H1 (cell line): ENCODE measurements around the gene KIAA1671. TPM values are rescaled to one million over a fixed set of nuclear protein-coding genes. Genes with fewer than 3 reads are reported as not detected.
A peak's percentile ranks its signal among the peaks of the same experiment; 100 is the strongest.

Source experiments
- CTCF ChIA-PET: fragments of 300-600 bp; sonication (Branson Sonifier 250); formaldehyde crosslinking; loops from one replicate; lab custom pipeline; 2021; ENCODE audit not compliant: partially characterized antibody; lab: Charles Lee
- POLR2A ChIA-PET: fragments of 300-600 bp; sonication (Branson Sonifier 250); formaldehyde crosslinking; loops from one replicate; lab custom pipeline; 2021; ENCODE audit warnings: inconsistent platforms; ENCODE audit not compliant: partially characterized antibody; lab: Charles Lee
- DNase-seq, 2 experiments: peaks; one replicate each; pipeline versions ENCODE4 v3.0.0 to v3.0.0-alpha.2; 2010 to 2022; ENCODE audit warnings: low spot score in 2 of 2, low read depth in 1 of 2, mixed read lengths in 1 of 2
- FAIRE-seq: peaks from 2 replicates; lab custom pipeline; 2011; peaks lifted over from hg19 to GRCh38; lab: Jason Lieb, UNC
- H2AFZ ChIP-seq: 2 replicates; pipeline ENCODE4 v1.8.1; 2012; ENCODE audit warnings: low read length, inconsistent platforms
- H2AK5ac ChIP-seq: 2 replicates; pipeline ENCODE4 v1.6.1; 2013; ENCODE audit warnings: low read depth, low read length
- H2BK120ac ChIP-seq: replicated peaks from 2 replicates; pipeline ENCODE3; 2013; ENCODE audit warnings: low read depth, low read length, inconsistent platforms
- H2BK12ac ChIP-seq: 2 replicates; pipeline ENCODE4 v1.6.1; 2013; ENCODE audit warnings: low read depth, low read length
- H2BK15ac ChIP-seq: 2 replicates; pipeline ENCODE4 v1.6.1; 2013; ENCODE audit warnings: low read length
- H2BK20ac ChIP-seq: 2 replicates; pipeline ENCODE4 v1.6.1; 2013; ENCODE audit warnings: low read length
- H2BK5ac ChIP-seq: 2 replicates; pipeline ENCODE4 v1.6.1; 2013; ENCODE audit warnings: low read depth, low read length
- H3K14ac ChIP-seq: 2 replicates; pipeline ENCODE4 v1.6.1; 2013; ENCODE audit warnings: inconsistent platforms; ENCODE audit not compliant: insufficient read length
- H3K18ac ChIP-seq: 2 replicates; pipeline ENCODE4 v1.6.1; 2013; ENCODE audit warnings: low read length; ENCODE audit errors: extremely low read depth
- H3K23ac ChIP-seq: 2 replicates; pipeline ENCODE4 v1.6.1; 2013; ENCODE audit warnings: inconsistent platforms; ENCODE audit not compliant: insufficient read length
- H3K23me2 ChIP-seq: 2 replicates; pipeline ENCODE4 v1.6.1; 2013; ENCODE audit warnings: low read depth, low read length
- H3K27ac ChIP-seq: 2 replicates; pipeline ENCODE4 v1.6.1; 2011; ENCODE audit warnings: low read depth, low read length, inconsistent platforms
- H3K27me3 ChIP-seq, 4 experiments: replicated peaks in 1 of 4; 1 replicate in 1 of 4; 2 replicates in 3 of 4; pipeline versions ENCODE4 v1.6.1 to v1.8.1; 2011 to 2013; ENCODE audit warnings: low read length in 3 of 4, mild to moderate bottlenecking in 3 of 4, inconsistent platforms in 2 of 4, mixed read lengths in 2 of 4, moderate library complexity in 1 of 4; ENCODE audit not compliant: control insufficient read depth in 3 of 4, insufficient read depth in 3 of 4; ENCODE audit errors: extremely low read depth in 1 of 4
- H3K36me3 ChIP-seq, 4 experiments: 2 replicates each; pipeline versions ENCODE4 v1.6.1 to v1.8.1; 2011 to 2013; ENCODE audit warnings: mild to moderate bottlenecking in 4 of 4, low read length in 3 of 4, moderate library complexity in 2 of 4, control low read depth in 1 of 4, inconsistent platforms in 1 of 4; ENCODE audit not compliant: insufficient read depth in 4 of 4, control insufficient read depth in 2 of 4
- H3K4ac ChIP-seq: replicated peaks from 2 replicates; pipeline ENCODE3; 2013; ENCODE audit warnings: low read length, low read depth, mixed read lengths, inconsistent platforms; ENCODE audit not compliant: insufficient read length
- H3K4me1 ChIP-seq, 4 experiments: replicated peaks in 1 of 4; 1 replicate in 1 of 4; 2 replicates in 3 of 4; pipeline versions ENCODE4 v1.6.1 to v1.8.1; 2011 to 2013; ENCODE audit warnings: low read length in 3 of 4, inconsistent platforms in 2 of 4, mixed read lengths in 1 of 4; ENCODE audit not compliant: insufficient read depth in 4 of 4, control insufficient read depth in 3 of 4
- H3K4me2 ChIP-seq, 2 experiments: 2 replicates each; pipeline versions ENCODE4 v1.6.1 to v1.8.1; 2011 to 2013; ENCODE audit warnings: low read depth in 2 of 2, low read length in 2 of 2, control low read depth in 1 of 2, inconsistent platforms in 1 of 2, mild to moderate bottlenecking in 1 of 2; ENCODE audit not compliant: insufficient read depth in 1 of 2
- H3K4me3 ChIP-seq, 4 experiments: fragments of 200-600, 300-600 bp in 1 of 4; sonication (generic), shearing (Covaris generic), sonication (Bioruptor Twin) in 1 of 4; 2 replicates each; pipeline versions ENCODE4 v1.5.1 to v1.8.1; 2011 to 2016; ENCODE audit warnings: low read length in 4 of 4, low read depth in 3 of 4, control low read depth in 2 of 4, inconsistent platforms in 2 of 4, mild to moderate bottlenecking in 2 of 4, mixed read lengths in 1 of 4, moderate library complexity in 1 of 4; ENCODE audit not compliant: insufficient read depth in 2 of 4; ENCODE audit errors: extremely low read depth in 1 of 4
- H3K56ac ChIP-seq: replicated peaks from 2 replicates; pipeline ENCODE3; 2013; ENCODE audit warnings: low read depth, mild to moderate bottlenecking, mixed read lengths, low read length, inconsistent platforms; ENCODE audit not compliant: insufficient read length
- H3K79me1 ChIP-seq: 2 replicates; pipeline ENCODE4 v1.6.1; 2013; ENCODE audit warnings: low read depth, low read length, control low read depth
- H3K79me2 ChIP-seq, 2 experiments: 2 replicates each; pipeline versions ENCODE4 v1.6.1 to v1.8.1; 2012 to 2013; ENCODE audit warnings: low read length in 2 of 2, mild to moderate bottlenecking in 2 of 2, inconsistent platforms in 1 of 2; ENCODE audit not compliant: insufficient read depth in 2 of 2, control insufficient read depth in 1 of 2
- H3K9ac ChIP-seq, 4 experiments: replicated peaks in 1 of 4; 1 replicate in 1 of 4; 2 replicates in 3 of 4; pipeline versions ENCODE4 v1.6.1 to v1.8.1; 2011 to 2013; ENCODE audit warnings: low read depth in 3 of 4, low read length in 3 of 4, control low read depth in 2 of 4, mild to moderate bottlenecking in 2 of 4, moderate library complexity in 2 of 4, inconsistent platforms in 1 of 4; ENCODE audit errors: extremely low read depth in 1 of 4
- H3K9me3 ChIP-seq, 2 experiments: 2 replicates each; pipeline versions ENCODE4 v1.6.1 to v1.8.1; 2012 to 2013; ENCODE audit warnings: mild to moderate bottlenecking in 2 of 2, moderate library complexity in 2 of 2, control low read depth in 1 of 2, inconsistent platforms in 1 of 2, low read depth in 1 of 2, low read length in 1 of 2, mixed read lengths in 1 of 2; ENCODE audit not compliant: insufficient read depth in 2 of 2
- H4K20me1 ChIP-seq, 2 experiments: replicated peaks in 1 of 2; 2 replicates each; pipeline versions ENCODE3 to v1.8.1; 2011 to 2013; ENCODE audit warnings: inconsistent platforms in 2 of 2, low read length in 2 of 2, mild to moderate bottlenecking in 1 of 2; ENCODE audit not compliant: insufficient read depth in 2 of 2, control insufficient read depth in 1 of 2
- H4K5ac ChIP-seq: 2 replicates; pipeline ENCODE4 v1.6.1; 2013; ENCODE audit warnings: low read length, low read depth, mixed read lengths, inconsistent platforms; ENCODE audit not compliant: insufficient read length
- H4K8ac ChIP-seq: 2 replicates; pipeline ENCODE4 v1.8.0; 2013; ENCODE audit warnings: mild to moderate bottlenecking, moderate library complexity, low read length, inconsistent platforms; ENCODE audit not compliant: insufficient read depth; ENCODE audit errors: extremely low read depth
- H4K91ac ChIP-seq: replicated peaks from 2 replicates; pipeline ENCODE3; 2013; ENCODE audit warnings: low read length, mixed read lengths, inconsistent platforms; ENCODE audit not compliant: insufficient read length
- KDM1A ChIP-seq: fragments of 200-600, 300-600 bp; sonication (generic); IDR thresholded peaks from 2 replicates; pipeline ENCODE4 v1.7.1; 2016; ENCODE audit warnings: mild to moderate bottlenecking, low read length, borderline replicate concordance
- NANOG ChIP-seq: IDR thresholded peaks from 2 replicates; pipeline ENCODE4 v1.6.1; 2011; ENCODE audit warnings: low read length, low read depth, mild to moderate bottlenecking, inconsistent platforms; ENCODE audit not compliant: insufficient read depth, poor library complexity, severe bottlenecking
- WGBS, 2 experiments: shearing (Covaris generic) in 1 of 2; methylation state at CpG; one replicate each; pipeline versions ENCODE4 v1.1.6 to v1.1.7; 2013 to 2015; ENCODE audit warnings: low lambda C conversion rate in 2 of 2, mixed read lengths in 2 of 2, inconsistent platforms in 1 of 2, low coverage in 1 of 2, missing lambda C conversion rate in 1 of 2; ENCODE audit not compliant: insufficient replicate concordance in 2 of 2, insufficient coverage in 1 of 2, insufficient read length in 1 of 2; ENCODE audit errors: extremely low coverage in 1 of 2, missing lambda C conversion rate in 1 of 2; 5-methylcytosine and 5-hydroxymethylcytosine counted together
- polyA plus RNA-seq, 7 experiments: library from polyadenylated mRNA; depleted of rRNA in 3 of 7; stranded (reverse) in 5 of 7; unstranded in 2 of 7; fragments of >200 nt in 5 of 7; fragments of 200-250 nt in 2 of 7; gene quantifications; 1 replicate in 5 of 7; 2 replicates in 1 of 7; 4 replicates in 1 of 7; pipeline versions ENCODE4 v1.2.1 to v1.2.3, GENCODE V29; 2011 to 2013; ENCODE audit warnings: missing spikeins in 2 of 7, mixed read lengths in 2 of 7
- total RNA-seq: library from RNA; stranded (reverse); fragmentation: NEBNext Ultra II Directional; extraction: Animal tissue kit (Norgen Biotek cat#: 25700); gene quantifications from 2 replicates; pipeline ENCODE4 v1.2.1, GENCODE V29; 2021

KIAA1671 gene
- total and polyA plus RNA-seq, 2 of the 8 experiments (the other 6 are each of a cell fraction or from before 2014, with no cell fraction given) = 6.4 to 23.9 TPM

GRCh38 chr22:25086902-25087282, 134.4 kb downstream of the KIAA1671 start:
- Histone ChIP-seq H3K27me3 (no peaks in the 10 kb centered on the region), H4K5ac (no peak overlapping the region), H3K27ac (no peak overlapping the region), H3K36me3 (no peaks in the 10 kb centered on the region), H3K14ac (no peak overlapping the region), H3K4ac (no peak overlapping the region), H3K9me3 (no peaks in the 10 kb centered on the region), H2BK5ac (no peak overlapping the region), H3K4me2 (no peak overlapping the region), H3K79me1 (peaks cover 3% of the 10 kb centered on the region), H3K23me2 (no peaks in the 10 kb centered on the region), H4K20me1 (peaks cover 0 to 2% of the 10 kb centered on the region in 2 experiments), H3K4me1 (peaks cover 0 to 3% (median 0%) of the 10 kb centered on the region in 4 experiments; a peak in 2 of 7 replicates), H4K8ac (no peak overlapping the region), H2BK120ac (no peak overlapping the region), H3K18ac (no peak overlapping the region), H2AFZ (no peak overlapping the region), H2BK12ac (no peak overlapping the region), H3K79me2 (no peaks in the 10 kb centered on the region; a peak in 2 of 4 replicates), H3K23ac (no peak overlapping the region), H2BK15ac (no peak overlapping the region), H2AK5ac (no peak overlapping the region), H4K91ac (no peak overlapping the region), H3K4me3 (no peak overlapping the region), H3K9ac (no peak overlapping the region), H3K56ac (no peak overlapping the region), H2BK20ac (no peak overlapping the region)
- FAIRE-seq = no peak
- TF ChIP-seq KDM1A (peak; percentile 57; the same call in 1 of the 2 replicates), NANOG (no peak)
- ChIA-PET CTCF (interaction anchor here (1.2 to 2.2 kb wide), 5 partner anchors 9 to 115 kb away, joined by 3 to 7 read pairs (median 6); no protein-coding TSS in a partner anchor), POLR2A (no interaction called here)
- WGBS, 2 experiments = 88% methylated on average over 5 of the region's 5 CpGs; no CpG with 5 or more reads in 1 of the 2 experiments
- DNase-seq = no peak
